ENCODE data around the gene CD247.

Gene CD247

DNA sequence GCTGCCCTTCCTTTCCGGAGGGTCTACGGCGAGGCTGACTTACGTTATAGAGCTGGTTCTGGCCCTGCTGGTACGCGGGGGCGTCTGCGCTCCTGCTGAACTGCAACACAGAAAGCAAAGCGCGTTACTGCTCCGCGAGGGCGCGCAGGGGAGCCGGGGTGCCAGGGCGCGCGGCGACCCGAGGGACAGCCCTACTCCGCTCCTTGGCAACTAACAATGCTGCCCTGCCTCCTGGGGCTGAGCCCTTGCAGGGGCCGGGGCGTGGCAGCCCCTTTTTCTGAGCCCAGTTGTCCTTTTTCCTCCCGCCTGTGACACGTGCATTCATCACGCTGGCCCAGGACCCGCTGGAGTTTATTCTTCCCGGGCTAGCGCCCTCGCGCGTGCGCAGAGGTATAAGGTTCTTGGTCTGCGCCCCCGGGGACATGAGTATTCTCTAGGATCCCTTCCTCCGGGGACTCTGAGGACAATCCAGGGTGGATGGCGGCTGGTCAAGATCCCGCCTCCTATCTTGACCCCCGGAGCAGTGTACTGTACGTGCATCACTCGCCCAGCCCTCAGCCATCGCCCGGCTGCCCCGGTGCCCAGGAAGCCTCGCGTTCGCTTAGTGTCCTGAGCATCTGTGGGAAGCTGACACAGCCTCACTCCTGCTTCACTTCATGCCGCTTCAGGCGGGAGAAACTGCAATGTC is 78.9 kb downstream of the CD247 start:
- DNase-seq (ENCODE audit: low spot score): peak; percentile 40

DNA sequence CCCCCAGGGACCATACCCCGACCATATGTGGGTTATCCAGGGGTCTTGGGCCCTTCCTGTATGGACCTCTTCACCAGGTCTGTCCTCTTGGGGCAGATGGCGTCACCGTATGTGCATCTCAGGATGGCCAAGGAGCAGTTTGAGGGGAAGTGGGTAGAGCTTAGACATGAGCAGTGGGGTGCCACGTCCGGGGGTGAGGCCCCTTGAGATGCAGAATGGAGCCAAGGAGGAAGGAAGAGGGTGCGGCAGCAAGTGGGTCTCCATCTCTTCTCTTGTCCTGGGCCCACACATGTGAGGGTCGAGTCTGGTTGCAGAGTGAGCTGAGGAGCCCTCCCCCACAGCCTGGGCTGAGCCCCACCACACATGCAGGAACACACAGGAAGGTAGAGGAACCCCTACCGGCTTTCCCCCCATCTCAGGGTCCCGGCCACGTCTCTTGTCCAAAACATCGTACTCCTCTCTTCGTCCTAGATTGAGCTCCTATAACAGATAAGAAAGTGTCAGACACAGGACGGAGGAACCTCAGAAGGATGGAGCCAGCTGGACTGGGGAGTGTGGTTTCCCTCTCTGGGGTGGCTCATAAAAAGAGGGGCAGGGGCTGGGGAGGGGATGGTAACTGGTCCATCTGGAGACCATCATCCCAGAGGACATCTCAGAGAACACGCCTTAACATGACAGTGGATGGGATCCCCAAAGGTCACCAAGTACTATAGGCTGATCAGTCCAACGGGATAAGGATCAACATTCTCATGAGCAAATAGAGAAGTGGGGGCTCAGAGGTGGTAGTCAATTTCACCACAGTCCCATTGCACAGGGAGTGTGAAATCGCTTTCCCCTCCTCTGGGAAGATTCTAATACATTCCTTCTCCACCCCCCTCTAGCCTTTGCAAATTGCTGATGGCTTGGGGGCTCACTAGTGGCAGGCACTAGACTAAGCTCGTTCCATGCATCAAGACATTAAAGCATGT is 79.9 kb downstream of the CD247 start:
- DNase-seq (ENCODE audit: low spot score): no peak

DNA sequence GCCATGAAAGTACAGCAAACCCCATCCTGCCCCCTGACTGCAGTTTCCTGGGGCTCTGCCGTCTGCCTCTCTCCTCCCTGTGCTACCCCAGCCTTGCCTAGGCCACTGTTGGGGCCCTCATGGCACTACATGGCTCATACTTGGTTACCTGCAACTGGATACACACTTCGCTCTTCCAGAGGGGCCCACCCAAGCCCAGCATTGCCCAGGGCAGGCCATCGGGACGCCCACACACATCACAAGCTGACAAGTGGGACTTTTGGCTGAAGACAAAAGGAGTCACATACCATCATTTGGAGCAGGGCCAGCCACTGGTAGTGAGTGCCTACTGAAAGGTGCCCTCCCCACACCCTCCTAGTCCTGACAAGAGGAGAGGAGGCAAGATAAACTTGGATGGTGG is 82.8 kb downstream of the CD247 start:
- DNase-seq (ENCODE audit: low spot score): no peak

DNA sequence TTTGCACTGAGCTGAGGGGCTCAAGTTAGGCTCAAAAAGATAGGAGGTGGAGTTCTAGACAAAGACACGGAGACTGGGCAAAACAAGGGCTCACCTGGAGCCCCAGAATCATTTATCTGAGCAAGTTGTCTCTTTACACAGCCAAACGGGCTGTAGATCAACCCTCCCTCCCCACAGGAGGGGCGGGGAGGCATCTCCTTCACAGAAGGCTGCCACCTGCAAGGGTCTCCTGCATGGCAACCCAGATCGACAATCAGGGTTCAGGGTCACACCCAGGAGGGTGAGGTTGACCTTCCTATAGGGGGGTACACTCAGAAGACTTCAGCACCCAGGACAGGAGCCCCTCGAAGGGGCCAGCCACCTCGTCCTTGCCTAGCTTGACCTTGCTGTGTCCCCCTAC is 84.0 kb downstream of the CD247 start:
- DNase-seq (ENCODE audit: low spot score): no peak

DNA sequence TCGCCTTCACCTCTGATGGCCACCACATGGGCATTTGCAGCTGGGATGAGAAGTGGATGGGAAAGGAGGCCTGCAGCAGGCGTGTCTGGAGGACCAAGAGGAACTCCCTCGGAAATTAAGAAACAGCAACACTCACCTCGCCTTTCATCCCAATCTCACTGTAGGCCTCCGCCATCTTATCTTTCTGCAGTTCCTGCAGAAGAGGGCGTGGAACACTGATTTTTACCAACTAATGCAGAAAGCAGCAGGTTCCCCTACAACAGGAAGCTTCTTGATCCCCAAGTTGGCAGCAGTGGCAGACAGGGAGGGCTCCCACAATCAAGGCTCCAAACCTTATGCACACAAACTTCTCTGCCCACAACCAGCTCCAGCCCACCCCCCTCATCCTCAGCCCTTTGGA is 84.4 kb downstream of the CD247 start:
- DNase-seq (ENCODE audit: low spot score): no peak

DNA sequence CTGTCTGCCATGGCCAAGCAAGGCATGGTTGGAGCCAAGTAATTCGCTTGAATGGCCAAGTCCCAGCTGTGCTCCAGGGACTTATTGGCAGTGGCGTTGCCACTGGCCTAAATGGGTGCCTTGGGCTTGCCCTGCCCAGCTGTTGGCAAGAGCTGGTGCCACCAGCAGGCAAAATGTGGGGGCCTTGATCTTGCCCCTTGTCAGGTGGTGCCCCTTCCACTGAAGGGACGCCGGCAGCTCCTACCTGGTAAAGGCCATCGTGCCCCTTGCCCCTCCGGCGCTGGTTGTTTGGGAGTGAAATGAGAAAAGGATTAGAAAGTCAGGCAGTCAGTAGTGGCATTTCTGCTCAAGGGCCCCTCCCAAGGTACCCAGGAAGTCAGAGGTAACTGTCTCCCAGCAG is 85.5 kb downstream of the CD247 start:
- DNase-seq (ENCODE audit: low spot score): no peak

DNA sequence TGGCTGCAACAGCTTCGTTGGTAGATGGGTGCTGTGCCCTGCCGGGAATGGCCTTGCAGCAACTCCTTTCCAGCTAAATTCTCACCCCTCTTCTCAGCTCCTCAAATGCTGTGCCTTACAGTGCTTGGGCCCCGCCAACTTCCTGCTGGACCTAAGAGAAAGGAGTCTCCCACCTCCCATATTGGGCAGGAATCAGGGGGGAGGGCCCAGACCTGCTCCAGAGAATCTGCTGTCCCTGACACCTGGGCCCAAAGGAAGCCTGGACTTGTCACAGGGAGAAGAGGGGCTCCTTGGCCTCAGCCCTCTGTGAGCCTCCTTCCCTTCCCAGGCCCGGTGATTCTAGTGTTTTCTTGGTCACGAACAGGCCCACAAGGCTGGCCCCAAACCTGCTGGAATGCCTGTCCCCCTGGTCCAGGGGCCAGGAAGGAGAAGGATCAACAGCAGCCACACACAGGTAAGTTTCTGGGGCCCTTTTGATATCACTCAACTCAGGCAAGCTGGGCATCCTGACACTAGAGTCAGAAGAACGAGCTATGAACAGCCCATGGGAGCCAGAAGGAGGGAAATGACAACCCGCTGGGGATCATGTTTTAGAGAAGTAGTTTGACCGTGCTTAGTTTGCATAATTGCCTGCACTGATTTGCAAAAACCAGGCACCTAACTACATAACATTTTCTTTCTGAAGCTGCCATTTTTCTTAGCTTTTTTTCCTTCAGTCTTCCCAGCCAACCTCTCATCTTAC is 86.2 kb downstream of the CD247 start:
- no peak for DNase-seq (ENCODE audit: low spot score)

DNA sequence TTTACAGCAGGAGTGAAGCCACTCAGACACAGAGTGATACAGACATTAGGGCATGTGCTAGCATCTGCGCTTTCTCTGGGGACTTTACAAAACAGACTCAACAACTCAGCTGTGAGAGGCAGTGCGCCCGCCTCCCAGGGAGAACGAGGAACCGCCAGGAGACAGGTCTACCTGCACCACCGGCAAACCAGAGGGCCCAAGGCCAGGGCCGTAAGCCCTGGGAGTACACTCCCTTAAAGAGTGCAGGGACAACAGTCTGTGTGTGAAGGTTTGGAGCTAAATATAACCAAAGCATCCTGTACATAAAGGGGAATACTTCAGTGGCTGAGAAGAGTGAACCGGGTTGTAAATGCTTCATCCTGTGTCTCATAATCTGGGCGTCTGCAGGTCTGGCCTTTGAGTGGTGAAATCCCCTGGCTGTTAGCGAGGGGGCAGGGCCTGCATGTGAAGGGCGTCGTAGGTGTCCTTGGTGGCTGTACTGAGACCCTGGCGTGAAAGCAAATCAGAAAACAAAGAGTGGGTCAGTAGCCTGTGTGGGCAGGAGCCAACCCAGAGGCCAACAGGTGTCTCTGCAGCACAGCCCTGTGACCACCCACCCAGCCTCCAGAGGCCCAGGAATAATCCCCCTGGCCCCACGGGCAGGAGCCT is 86.9 kb downstream of the CD247 start:
- DNase-seq (ENCODE audit: low spot score): no peak

DNA sequence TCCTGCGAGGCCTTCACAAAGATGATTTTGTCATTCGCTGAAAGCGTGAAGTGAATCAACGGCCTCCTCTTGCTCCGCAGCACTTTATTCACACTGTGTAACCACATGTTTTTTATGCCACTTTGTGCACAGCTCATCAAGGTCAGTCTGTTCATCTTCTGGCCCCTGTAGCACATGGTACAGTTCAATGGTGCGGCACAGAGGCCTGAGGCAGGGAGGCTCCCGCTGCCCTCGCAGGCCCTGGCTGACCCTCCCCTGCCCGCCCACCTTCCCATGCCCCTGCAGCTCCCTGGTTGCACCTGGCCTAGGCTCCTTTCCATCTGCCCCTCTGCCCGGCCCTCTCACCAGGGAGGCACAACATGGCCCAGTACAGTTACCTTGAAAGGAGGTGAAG is 87.5 kb downstream of the CD247 start:
- no peak for DNase-seq (ENCODE audit: low spot score)

DNA sequence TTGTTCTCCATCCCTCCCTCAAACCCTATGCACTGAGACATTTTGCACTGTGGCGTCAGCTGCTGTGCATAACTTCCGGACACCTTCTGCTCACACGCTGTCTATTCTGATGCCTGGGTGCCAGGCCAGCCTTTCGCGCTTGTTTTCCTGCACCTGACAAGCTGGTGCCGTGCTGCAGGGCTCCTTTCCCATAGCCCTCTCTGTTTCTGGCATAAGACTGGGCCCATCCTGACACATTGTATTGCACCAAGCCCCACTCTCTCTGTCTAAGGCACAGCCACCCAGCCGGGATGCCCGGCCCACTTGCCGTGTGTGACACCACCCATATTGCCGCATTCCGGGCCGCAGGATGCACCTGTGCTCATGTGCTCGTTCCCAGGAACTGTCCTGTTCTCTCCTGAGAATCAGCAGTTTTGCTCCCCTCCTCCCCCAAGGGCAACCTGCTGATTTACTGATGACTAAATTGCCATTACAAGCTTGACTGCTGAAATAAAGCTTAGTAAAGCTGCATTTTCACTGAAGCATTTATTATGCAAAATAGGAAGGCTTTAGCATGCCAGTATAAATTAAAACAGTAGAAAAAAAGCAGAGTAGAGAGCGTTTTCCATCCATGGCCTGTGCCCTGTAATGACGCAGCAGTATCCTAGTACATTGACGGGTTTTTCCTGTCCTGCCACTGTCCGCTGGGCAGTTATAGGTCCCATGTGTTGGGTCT is 88.0 kb downstream of the CD247 start:
- DNase-seq (ENCODE audit: low spot score): no peak

DNA sequence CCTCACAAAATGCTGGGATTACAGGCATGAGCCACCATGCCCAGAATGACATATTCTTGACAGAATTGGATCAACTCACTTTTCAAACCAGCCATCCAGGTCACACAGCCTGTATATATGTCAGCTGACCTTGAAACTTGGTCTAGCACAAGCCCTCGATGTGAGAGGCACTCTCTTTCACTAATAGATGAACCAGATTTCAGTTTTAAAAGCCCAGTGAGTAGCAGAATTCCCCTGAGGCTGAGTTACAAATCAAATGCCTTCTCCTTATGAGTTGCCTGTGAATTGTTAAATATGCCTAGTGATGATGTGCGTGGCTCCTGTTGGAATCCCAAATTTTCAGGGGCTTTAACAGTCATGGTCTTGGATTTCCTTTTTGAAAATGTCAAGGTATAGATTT is 88.7 kb downstream of the CD247 start:
- DNase-seq (ENCODE audit: low spot score): no peak

DNA sequence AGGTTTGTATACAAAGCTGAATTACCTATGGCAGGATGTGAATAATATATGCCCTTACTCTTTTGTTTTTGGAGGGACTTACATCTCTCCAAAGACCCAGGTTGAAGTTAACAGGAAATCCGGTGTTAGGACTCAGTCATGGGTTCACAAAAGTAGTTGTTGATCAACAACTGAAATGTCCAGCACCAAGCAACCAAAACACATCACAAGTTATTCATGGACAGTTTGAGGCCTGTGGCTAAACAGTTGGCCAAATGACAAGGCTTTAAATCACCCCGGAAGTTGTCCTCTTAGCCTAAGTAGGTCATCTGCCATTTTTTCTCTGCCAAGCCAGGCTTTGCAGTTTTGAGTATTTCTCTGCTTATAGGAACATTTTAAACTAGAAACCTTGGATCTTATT is 89.9 kb downstream of the CD247 start:
- no peak for DNase-seq (ENCODE audit: low spot score)

DNA sequence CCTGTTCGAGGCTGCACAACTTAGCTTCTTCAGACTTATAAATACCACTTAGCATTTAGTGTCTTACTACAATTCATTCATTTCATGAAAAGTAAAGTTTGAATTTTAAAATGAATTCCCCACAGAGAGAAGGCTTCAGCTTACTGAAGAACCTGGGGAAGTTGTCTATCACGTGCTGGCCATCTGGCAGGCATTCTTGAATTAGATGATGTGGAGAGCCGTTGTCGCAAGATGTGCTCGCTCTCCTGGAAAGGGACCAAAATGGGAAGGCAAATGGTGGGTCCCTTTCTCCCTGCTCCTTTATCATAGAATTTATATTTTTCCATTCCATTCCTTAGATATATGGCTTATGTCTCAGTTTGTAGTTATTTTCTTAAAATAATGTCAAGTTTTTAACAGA is 90.5 kb downstream of the CD247 start:
- no peak for DNase-seq (ENCODE audit: low spot score)

DNA sequence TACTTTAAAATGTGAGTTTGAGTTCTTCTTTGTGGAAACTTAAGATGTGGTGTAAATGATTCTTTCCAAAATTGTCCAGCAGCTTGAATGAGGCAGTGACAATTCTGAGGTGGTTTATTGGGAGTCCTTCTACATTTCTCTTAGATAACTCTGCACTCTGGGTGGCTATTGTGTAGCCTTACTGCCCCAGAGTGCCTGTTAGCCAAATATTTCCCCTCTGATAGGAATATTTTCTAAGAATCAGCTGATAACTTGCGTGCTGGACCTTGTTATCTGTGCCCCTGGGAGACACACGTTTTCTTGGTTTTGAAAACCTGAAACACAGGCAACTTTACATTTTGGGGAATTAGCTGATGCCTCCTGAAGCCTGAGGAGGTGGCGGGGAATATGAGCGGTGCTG is 91.6 kb downstream of the CD247 start:
- no peak for DNase-seq (ENCODE audit: low spot score)

DNA sequence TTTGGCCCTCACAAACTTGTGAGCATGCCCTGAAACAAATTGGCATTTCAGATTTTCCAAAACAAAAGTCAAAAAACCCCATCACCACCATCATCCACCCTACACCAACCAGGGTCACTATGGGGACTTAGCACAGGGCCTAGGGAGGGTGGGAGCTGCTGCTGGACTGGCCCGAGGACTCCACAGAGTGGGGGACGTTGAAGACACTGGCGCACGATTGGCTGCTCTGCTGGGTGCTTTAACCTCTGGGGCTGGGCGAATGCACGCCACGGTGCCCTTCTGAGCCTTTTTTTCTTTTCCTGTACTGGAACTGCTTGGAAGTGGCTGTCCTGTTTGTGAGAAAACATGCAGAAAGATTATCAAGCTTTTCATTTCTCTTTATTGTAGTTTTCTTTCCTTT is 92.8 kb downstream of the CD247 start:
- DNase-seq (ENCODE audit: low spot score): no peak

DNA sequence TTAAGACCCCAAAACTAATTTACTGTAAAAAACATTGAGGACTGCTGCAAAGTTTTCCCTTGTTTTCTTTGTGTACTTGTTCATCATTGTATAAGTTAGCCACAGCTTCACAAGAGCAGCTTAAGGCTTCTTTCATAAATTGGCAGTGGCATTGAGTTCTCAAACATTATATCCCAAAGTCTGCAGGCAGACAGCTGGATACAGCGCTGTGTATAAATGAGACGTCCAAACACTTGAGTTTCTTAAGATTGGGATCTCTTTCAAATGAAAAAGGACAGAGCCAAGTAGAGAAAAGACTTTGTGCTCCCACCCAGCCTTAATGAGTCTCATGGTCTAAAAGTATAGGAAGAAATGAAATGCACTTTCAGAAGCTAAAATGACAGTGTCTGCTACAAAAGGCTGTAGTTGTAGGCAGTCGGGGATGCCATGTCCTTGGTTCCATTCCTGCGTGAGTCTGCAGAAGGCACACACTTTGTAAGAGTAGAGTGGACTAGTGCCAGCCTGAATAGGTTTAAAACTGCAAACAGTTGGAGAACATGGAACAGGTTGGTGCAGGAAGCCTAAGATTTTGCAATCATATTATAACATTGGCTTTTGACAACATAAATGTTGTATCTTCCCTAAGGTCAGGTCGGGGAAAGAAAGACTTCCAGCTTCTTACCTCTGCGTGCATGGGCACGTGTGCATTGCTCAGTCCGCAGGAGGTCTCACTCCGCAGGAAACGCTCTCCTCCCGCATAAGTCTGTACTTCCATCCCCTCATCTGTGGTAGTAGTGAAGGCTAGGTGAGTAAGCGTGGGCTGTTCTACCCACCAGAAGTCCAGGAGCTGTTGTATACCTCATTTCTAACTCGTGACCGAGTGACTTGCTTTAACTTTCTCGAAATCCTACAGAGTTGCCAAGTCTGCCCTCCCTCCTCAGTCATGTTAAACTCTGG is 94.4 kb downstream of the CD247 start:
- DNase-seq (ENCODE audit: low spot score): no peak

DNA sequence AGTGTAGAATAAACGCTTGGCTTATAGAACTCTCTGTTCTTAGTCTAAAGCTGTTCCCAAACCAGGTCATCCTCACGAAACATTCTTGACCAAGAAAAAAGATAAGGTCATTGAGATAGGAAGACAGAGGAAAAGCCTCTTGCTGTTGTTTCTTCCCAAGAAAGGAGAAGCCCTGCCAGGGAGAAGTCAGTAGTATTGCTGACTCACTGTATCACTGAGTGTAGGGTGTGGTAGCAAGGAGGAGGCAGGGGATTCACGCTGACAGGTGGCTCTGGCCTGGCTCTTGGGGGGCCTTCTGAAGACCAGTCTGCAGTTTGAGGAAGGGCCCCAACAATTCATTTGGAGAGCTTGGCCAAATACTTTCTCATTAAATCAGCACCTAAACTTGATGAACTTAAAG is 97.8 kb downstream of the CD247 start:
- DNase-seq (ENCODE audit: low spot score): no peak

DNA sequence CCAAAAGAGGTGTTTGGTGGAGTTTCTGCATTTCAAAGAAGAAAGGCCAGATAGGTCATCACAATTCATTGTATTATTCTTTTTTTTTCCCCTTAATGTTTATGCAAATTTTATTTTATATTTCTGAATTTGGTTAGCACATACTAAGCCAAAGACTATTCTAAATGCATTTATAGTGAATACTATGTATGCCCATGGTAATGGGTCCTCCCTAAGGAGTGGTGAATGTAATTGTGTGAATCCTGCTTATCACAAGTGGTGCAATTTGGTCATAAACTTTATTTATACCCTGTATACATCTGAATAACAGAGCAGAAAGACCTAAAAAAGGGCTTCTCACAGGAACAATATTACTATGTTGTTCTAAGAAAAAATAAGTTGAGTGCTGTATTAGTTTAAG is 99.1 kb downstream of the CD247 start:
- DNase-seq (ENCODE audit: low spot score): no peak

DNA sequence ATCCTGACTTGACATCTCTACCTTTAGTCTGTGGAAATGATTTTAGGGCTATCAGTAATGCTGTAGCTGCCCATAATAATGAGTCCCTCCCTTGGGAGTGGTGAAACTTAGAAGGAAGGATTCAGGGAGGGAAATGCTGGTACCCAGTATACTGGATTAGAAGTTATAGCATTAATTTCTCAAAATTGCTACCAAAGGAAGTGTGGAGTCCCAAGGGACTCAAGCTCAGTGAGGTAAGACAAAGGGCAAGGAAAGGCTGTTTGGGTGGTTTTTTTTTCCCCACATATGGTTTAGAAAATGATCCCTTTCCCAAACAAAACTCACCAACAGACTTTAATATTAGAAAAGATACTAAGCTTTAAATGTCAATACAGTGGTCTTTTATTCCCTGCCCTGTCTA is 99.9 kb downstream of the CD247 start:
- DNase-seq (ENCODE audit: low spot score): no peak

DNA sequence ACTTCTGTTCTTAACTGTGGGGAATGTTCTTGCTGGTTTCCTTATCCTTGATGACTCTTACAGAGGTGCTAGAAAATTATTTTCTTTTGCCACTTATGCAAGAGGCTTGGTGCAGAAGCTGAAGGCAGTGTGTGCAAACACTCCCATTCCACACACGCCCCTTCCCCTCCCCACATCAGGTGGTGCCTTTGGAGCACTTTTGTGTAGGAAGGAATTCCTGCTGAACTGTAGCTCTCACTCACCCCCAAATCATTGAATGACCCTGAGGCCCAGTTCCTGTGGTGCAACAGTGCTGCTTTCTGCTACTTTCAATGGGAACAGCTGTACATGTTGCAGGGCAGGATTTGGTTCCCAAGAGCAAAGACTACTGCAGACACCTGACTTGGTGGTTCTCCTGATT is 101.8 kb downstream of the CD247 start:
- DNase-seq (ENCODE audit: low spot score): no peak

DNA sequence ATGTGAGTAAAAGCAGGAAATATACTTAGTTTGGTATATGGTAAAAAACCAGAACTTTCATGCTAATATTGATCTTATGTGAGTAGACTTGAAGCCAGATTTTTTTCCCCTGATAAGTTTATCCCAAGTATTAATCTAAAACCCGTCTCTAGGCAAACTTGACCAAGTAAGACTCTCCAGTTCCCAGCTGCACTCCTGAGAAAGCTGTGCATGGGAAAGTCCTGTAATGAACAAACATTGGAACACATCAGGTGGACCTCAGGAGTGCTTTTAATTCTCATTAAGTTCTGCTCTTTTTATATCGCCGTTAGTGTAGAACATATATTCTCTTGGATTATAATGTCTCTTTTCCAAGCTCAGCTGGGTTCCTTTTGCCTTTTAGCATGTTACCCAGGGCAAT is 105.0 kb downstream of the CD247 start:
- DNase-seq (ENCODE audit: low spot score): no peak

Measured in globus pallidus (tissue), 1 donor.